H1 (cell line): Measurements from ENCODE around the gene PROKR1. TPM values are rescaled to one million over a fixed set of nuclear protein-coding genes. Genes with fewer than 3 reads are reported as not detected.

Experiments
- HDAC2 ChIP-seq, 2 experiments: fragments of 300-600 bp in 1 of 2; sonication (generic) in 1 of 2; IDR thresholded peaks; 2 replicates each; pipeline ENCODE4 v1.6.1; 2011 to 2012; ENCODE audit warnings: low read depth in 2 of 2, low read length in 2 of 2, mild to moderate bottlenecking in 2 of 2, moderate library complexity in 2 of 2, borderline replicate concordance in 1 of 2, inconsistent platforms in 1 of 2
- TAF1 ChIP-seq: IDR thresholded peaks from 2 replicates; pipeline ENCODE4 v1.6.1; 2011; ENCODE audit warnings: mild to moderate bottlenecking, low read depth, low read length
- polyA plus RNA-seq, 7 experiments: library from polyadenylated mRNA; depleted of rRNA in 3 of 7; stranded (reverse) in 5 of 7; unstranded in 2 of 7; fragments of >200 nt in 5 of 7; fragments of 200-250 nt in 2 of 7; gene quantifications; 1 replicate in 5 of 7; 2 replicates in 1 of 7; 4 replicates in 1 of 7; pipeline versions ENCODE4 v1.2.1 to v1.2.3, GENCODE V29; 2011 to 2013; ENCODE audit warnings: missing spikeins in 2 of 7, mixed read lengths in 2 of 7
- total RNA-seq: library from RNA; stranded (reverse); fragmentation: NEBNext Ultra II Directional; extraction: Animal tissue kit (Norgen Biotek cat#: 25700); gene quantifications from 2 replicates; pipeline ENCODE4 v1.2.1, GENCODE V29; 2021

The PROKR1 gene
- total and polyA plus RNA-seq, 2 of the 8 experiments (the other 6 are each of a cell fraction or from before 2014, with no cell fraction given) = 1.8 to 3.9 TPM

DNA sequence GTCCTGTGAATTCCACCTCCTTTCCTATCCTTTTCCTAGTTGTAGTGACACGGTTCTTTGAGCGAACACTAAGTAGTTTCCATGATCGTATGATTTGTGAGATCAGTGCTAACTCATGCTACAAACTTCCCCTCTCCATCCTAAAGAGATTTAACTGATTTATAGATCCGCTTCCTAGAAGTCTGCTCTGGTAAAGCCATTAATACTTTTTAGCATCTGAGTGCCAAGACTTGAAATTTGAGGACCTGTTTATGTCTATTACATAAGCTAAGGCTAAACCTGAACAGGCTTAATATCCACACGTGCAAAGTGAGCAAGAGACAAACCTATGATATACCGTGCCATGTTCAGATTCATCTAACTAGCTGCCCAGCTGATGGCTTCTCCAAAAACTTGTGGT is 14.9 kb downstream of the PROKR1 start (continued):
- TF ChIP-seq HDAC2 (IDR thresholded peaks at IDR 0.05; ENCODE audit: borderline replicate concordance in 1 of 2, low read depth in 2 of 2, low read length in 2 of 2) (no peak), TAF1 (no peak)
